NOMO-1 treated with DMSO at 0.1 percent for 48 hours (cell line): Measurements from ENCODE around the gene TRAF2.
"Not testable (repeated sequence)": the region's sequence is repeated elsewhere in the genome, so short reads cannot be mapped to it uniquely, and the experiment has no call there.

ENCODE experiments used
- DNase-seq: peaks from one replicate; lab custom pipeline; 2025; ENCODE audit not compliant: unreplicated experiment; lab: John Stamatoyannopoulos, UW

TRAF2 gene

DNA sequence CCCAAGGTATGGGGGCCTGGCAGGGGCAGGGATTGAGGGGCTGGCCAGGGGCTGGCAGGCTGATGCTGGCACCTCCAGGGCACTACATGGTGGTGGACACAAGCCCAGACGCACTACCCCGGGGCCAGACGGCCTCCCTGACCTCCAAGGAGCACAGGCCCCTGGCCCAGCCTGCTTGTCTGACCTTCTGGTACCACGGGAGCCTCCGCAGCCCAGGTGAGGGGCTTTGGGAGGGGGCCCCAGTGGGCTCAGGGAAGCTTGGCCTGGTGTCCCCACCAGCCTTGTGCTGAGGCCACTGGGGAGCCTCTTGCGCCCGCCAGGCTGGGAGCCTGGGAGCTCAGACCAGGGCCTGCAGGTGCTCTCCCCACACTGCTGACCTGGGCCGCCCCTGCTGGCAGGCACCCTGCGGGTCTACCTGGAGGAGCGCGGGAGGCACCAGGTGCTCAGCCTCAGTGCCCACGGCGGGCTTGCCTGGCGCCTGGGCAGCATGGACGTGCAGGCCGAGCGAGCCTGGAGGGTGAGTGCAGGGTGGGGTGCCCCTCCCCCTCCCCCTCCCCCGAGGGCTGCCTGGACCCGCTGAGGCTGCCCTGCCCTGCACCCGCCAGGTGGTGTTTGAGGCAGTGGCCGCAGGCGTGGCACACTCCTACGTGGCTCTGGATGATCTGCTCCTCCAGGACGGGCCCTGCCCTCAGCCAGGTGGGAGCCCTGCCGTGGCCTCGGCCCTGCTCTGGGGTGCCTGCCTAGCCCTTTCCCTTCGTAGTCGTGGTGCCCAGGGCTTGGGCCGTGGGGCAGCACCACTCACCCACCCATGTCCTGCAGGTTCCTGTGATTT lies 28.5 kb upstream of the TRAF2 start:
- no peak for DNase-seq

DNA sequence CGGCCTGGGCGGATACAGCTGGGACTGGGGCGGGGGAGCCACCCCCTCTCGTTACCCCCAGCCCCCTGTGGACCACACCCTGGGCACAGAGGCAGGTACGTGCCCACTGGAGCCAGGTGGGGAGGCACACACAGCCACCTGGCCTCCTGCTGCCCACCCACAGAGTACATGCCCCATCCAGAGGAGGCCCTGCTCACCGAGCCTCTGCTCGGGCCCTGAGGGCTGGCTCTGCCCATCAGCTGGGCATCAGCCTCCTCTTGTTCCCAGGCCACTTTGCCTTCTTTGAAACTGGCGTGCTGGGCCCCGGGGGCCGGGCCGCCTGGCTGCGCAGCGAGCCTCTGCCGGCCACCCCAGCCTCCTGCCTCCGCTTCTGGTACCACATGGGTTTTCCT lies 27.9 kb upstream of the TRAF2 start:
- no peak for DNase-seq

DNA sequence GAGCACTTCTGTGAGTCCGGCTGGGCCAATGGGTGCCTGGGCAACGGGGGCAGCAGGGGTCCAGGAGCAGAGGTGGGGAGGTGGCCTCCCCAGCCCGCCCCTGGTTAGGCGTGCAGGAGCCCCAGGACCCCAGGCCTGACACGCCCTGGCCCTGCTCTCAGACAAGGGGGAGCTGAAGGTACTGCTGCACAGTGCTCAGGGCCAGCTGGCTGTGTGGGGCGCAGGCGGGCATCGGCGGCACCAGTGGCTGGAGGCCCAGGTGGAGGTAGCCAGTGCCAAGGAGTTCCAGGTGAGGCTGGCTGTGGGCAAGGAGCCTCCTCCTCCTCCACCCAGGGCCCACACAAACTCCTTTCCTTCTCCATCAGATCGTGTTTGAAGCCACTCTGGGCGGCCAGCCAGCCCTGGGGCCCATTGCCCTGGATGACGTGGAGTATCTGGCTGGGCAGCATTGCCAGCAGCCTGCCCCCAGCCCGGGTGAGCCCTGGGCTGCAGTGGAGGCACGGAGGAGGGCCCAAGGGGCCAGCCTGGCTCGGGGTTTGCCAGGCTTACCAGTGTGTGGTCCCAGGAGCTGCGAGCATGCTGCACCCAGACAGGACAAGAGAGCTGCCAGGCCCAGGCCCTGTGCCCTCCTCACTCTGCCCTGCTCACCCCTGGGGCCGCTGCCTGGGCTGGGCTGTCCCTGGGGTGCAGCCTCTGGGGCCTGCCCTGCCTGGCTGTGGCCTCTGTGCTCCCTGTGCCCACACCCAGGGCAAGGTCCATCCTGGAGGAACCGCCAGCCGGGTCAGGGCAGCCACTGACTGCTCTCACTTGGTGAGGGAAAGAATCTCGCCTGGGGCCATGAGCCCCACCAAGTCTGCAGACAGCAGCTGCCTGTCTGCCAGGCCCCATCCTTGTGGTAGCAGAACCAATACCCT lies 27.2 kb upstream of the TRAF2 start:
- DNase-seq, result no peak

DNA sequence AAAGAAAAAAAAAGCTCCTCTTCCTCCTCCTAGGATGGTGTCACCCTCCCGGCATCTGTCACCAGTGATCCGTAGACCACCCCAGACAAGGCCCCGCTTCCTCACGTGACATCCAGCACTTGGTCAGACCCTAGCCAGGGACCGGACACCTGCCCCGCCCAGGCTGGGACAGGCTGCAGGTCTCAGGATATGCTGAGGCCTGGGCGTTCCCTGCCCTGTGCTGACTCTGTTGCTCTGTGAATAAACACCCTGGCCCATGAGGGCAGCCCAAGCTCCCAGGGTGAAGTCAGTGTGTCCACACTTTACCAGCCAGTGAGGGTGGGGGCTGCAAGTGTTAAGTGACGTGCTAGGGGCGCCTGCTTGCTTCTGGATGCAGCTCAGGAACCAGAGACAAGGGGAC lies 25.8 kb upstream of the TRAF2 start:
- no peak for DNase-seq

DNA sequence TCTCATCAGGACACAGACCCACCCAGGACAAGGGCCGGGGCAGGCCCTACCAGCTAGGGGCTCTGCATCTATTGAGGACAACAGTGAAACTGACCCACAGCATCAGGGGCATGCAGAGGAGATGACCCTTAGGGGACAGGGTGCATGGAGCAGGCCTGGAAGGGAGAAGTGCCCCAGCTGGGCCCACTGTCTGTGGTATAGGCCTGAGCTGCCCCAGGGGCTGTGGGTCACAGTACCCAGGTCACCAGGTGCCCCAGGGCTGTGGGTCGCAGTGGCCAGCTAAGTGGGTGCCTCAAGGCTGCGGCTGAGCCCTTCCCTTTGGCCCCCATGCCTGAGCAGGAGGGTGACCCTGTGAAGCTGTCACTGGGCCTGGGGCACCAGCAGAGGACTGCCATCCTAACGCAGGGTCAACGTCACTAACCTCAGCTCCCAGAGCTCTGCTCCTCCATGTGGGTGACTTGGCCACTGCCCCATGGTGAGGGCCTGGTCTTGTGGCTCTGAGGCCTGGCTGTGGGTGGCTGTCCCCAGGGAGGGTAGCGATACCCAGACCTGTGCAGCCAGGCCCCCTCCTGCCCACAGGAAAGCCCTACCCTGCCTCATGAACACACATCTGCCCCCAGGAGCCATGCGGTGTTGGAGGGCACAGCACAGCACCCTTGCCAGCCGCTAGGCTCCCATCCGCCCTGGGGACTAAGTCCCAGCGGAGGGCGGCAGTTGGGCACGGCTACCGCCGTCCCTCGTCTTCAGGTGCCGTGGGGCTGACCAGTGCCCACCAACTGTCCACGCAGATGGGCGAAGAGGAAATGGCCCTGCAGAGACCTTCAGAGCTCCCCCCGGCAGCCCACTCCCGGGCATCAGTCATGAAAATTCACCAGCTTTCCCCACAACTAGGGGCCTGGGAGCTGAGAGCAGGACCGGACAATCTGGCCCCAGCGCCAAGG lies 25.1 kb upstream of the TRAF2 start:
- no peak for DNase-seq

DNA sequence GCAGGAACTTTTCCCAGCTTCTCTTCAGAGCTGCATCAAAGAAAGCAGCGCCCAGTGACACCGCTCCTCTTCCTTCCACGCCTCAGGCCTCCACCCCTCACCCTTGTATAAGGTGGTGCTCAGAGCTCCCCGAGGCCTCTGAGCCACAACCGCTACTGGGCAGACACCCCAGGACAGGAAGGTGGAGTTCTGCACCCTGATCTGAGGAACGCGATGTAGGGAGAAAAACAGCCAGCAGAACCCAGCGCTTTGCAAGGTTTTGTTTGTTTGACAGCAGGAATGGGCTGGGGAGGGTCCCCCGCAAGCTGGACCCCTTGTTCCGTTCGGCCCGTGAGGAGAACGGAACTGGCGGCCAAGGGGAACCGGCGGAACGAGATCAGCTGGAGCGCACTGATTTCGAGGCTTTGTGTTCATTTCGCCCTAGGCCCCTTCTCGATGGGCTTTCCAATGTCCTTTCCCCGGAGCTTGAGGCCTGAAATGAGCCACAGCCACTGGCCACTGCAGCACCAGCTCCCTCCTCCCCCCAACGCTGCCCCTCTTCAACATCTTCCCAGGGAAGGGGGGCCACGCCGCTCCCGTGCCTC lies 24.4 kb upstream of the TRAF2 start:
- no peak for DNase-seq

DNA sequence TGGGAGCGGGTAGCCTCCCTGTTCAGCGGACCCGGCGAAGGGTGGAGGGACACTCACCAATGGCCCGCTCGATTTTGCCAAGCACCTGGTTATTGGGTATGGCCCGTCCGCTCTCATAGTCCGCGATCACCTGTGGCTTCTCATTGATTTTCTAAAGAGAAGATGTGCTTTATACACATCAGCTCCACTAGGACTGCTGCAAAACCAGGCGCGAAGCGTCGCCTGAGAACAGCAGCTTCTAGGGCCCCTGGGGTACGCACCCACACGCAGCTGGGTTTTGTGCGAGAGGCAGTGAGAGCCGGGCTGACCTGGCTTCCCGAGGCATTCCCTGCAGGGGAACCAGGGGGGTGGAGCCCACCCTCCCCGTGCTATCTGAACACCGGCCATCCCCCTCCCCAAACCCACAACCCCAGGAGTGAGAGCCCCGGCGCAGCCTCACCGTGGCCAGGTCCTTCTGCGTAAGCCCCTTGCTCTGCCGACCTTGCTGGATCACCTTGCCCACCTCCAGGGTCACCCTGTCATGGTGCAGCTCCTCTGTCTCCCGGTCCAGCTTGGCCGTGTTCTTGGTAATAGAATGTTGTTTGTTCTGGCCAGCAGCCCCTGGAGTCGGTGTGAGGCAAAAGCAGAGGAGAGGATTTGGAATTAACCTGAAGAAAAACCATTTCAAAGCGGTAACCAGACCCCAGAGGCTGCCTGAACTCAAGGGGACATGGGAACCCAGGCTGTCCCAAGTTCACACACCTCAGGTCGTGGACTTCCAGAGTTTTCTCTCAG lies 23.3 kb upstream of the TRAF2 start:
- DNase-seq, result no peak

DNA sequence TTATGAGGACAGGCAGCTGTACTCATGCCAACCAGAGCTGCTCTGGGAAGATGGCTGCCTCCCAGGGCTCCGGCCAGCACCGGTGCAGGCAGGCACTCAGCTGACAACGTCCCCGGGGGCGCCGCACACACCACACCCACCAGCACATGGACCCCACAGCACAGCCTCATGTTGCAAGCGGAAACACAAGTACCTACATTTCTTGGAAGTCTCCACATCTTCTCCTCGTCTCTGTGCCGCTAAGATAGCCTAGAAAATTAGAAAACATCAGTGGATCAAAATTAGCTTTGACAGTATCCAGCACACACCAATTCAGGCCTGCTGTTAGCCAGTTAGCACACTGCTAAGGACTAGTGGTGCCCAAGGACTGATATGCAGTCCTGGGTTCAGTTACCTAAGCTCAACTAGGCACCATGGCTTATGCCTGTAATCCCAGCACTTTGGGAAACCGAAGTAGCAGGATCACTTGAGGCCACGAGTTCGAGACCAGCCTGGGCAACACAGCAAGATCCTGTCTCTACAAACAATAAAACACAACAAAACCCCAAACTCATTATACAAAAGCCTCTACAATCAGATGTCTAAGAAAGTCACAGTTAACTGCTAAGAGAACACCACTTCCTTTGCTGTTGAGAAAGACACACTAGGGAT lies 22.6 kb upstream of the TRAF2 start:
- no peak for DNase-seq

DNA sequence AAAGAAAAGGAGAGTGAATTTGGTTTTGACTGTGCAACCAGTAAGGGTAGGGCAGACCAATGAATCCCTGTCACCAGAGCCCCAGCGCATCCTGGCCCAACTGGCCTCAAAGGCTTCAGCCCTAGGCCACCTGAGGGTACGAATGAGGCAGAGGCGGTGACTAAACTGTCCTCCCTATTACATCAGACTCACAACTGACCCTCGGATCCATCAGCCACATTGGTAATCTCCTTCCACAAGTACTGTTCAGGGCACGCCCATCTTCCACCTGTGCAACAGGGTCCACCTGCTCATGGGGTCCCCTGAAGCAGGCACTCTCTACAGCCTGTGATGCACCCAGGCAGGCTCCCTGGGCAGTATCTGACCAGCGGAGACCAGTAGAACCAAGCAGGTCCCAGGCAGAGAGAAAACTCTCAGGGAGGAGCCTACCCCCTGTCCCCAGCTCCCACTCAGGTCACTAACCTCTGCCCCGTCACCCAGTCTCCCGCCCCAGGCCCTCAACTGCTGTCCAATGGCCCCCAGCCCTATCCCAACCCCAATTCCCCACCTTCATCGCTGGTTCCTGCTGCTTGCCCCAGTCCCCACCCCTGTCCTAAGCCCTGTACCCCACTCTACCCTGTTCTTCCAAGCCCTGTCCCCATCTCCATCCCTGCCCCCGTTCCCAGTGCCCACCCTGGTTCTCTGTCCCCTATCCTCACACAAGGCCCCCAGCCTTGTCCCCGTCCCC lies 21.1 kb upstream of the TRAF2 start:
- no peak for DNase-seq

DNA sequence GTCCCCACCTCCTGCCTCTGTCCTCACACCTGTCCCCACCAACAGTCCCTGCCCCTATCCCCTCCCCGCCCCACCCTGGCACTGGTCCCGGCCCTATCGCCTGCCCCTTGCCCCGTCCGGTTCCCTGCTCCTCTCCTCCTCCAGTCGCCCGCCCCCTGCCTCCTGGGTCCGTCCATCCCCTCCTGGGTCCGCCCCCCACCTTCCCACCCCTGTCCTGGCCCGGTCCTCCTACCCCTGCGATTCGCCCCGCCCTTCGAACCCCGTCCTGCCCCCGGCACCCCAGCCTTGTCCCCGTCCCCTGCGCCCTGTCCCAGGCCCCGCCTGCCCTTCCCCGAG lies 20.6 kb upstream of the TRAF2 start:
- DNase-seq, result no peak

DNA sequence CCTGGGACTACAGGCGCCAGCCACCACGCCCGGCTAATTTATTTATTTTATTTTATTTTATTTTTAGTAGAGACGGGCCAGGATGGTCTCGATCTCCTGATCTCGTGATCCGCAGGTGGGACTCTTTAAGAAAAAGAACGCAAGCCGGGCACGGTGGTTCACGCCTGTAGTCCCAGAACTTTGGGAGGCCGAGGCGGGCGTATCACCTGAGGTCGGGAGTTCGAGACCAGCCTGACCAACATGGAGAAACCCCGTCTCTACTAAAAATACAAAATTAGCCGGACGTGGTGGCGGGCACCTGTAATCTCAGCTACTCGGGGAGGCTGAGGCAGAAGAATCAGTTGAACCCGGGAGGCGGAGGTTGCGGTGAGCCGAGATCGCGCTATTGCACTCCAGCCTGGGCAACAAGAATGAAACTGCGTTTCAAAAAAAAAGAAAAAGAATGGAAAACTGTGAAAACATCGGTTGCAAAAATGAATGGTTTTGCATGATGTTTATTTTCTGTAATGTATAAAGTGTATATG lies 19.4 kb upstream of the TRAF2 start:
- not testable (repeated sequence) for DNase-seq

DNA sequence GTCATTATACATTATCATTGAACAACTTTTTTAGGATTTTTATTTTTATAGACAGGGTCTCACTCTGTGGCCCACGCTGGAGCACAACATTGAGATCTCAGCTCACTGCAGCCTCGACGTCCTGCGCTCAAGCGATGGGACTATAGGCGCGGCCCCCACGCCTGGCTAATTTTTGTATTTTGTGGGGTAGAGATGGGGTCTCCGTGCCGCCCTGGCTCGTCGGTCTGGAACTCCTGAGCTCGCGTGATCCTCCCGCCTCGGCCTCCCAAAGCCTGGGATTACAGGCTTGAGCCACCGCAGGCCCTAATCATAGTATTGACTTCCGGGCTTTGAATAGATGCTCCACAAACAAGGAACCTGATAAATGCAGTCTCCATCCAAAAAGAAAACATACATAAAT lies 18.8 kb upstream of the TRAF2 start:
- DNase-seq, result no peak

DNA sequence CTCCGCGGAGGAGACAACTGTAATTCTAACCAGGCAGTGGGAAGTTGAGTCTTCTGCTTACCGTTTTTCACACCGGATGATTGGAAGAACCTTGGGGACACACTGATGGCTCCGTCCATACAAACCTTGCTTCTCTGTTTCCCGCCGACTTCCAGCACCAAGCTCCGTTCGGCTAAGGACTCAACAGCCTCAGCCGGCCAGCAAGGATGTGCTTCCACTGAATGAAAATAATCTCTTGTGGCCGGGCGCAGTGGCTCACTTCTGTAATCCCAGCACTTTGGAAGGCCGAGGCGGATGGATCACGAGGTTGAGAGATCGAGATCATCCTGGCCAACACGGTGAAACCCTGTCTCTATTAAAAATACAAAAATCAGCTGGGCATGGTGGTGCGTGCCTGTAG lies 18.4 kb upstream of the TRAF2 start:
- DNase-seq, result no peak

DNA sequence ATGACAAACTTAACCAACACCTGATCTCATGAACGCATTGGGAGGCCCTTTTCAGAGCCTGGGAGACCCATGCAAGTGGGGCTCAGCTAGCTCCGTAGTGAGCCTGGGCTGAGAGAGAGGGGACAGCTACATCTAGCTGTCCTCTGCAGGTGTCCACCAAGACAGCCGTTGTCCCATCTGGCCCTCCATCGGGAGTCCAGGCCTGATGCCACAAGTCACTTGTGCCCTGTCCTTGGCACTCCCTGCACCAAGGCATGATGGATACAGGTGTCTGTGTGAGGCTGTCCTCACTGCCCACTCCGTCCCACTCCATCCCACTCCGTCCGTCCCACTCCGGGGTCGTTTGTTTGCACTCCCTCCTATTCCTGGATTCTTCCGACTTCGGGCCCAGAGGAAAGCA lies 17.7 kb upstream of the TRAF2 start:
- DNase-seq, result no peak

DNA sequence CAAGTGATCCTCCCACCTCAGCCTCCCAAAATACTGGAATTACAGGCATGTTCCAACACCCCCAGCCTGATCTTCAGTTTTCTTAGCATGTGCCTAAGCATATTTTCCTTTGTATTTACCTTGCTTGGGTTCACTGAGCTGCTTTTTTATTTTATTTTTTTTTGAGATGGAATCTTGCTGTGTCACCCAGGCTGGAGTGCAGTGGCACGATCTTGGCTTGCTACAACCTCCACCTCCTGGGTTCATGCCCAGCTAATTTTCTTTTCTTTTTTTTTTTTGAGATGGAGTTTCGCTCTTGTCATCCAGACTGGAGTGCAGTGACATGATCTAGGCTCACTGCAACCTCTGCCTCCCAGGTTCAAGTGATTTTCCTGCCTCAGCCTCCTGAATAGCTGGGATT lies 16.7 kb upstream of the TRAF2 start:
- DNase-seq, result not testable (repeated sequence)

DNA sequence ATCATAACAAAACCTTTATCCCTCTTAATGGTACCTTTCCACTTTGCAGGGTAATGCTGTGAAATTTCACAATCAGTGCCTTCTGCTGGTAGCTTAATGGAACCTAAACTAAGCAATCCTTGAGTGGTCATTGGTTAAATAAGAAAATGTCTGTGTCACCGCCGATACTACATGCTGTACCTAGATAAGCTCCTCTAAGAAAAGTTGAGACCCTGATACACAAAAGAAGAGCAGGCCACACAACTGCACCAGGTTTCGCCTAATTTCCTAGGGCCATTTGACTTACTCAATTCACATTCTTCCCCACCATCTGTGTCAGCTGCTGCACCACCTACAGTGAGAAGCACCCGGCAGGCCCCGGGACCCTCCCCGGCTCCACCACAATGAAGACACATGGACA lies 11.2 kb upstream of the TRAF2 start:
- no peak for DNase-seq

DNA sequence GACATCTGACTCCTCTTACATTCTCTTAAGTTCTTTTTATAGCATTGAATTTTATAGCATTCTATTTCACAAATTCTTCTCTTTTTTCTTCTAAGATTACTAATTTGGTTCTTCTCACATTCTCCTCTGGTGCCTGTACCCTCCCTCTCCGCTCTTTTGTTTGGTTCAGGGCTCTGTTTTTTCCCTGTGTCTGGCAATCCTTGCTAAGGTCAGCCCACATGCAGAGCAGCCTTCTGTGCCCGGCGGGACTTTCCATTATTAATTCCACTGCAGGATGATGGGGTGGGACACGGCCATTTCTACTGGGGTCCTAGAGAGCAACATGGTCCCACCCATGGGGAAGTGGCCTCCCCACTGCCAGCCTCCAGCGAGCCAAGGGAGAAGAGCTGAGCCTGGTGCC lies 9.8 kb upstream of the TRAF2 start:
- no peak for DNase-seq

DNA sequence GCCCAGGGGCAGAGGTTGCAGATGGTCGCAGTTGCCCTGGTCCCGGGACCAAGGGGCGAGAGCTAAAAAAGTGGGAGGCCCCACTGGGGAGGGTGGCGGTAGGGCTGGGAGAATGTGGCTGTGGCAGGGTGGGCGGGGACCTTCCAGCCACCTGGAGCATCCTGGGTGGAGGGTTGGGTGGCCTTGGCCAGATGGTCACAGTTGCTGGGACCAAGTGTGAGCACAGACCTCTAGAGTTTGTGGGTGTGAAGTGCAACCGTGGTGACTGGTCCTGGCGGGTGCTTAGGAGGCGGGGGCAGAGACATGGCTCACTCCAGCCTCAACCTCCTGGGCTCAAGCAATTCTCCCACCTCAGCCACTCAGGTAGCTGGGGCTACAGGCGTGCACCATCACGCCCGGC lies 5.7 kb upstream of the TRAF2 start:
- no peak for DNase-seq

DNA sequence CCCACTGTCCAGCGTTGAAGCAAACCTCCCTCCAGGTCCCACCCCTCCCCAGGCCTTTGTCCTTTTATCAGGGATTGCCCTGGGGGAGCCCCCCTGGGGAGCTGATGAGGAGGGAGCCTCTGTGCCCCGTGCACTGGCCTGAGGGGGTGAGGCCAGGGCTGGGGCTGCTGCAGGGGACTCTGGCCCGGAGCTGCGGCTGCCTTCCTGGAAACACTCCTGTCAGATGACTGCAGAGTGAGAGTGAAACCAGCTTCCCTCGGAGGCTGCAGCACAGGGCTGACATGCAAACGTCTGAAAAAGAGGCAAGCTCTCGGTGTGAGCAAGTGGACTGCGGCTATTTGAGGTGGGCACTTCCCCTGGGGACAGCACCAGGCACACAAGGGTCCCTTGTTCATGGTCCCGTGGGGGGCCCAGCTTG lies 4.6 kb upstream of the TRAF2 start:
- DNase-seq, result no peak
